Activated CD4-positive, alpha-beta T cell treated with anti-CD3 and anti-CD28 coated beads for 4 hours (primary cell): ENCODE results near the gene STK32B.

Experiments used
- DNase-seq, 2 donors: peaks; one replicate each; pipeline ENCODE4 v3.0.0-alpha.2; 2020

Gene STK32B

GRCh38 chr4:5078009-5078408, 26.7 kb downstream of the STK32B start:
- DNase-seq, result no peak

- no peak for DNase-seq
These were observed 28.3 kb downstream of the STK32B start for GRCh38 chr4:5079581-5079980.

GRCh38 chr4:5081441-5081999, 30.2 kb downstream of the STK32B start:
- no peak for DNase-seq

GRCh38 chr4:5082376-5082775, 31.1 kb downstream of the STK32B start:
- no peak for DNase-seq

GRCh38 chr4:5084911-5085475, 33.7 kb downstream of the STK32B start:
- DNase-seq, result no peak

- DNase-seq, result no peak
These were observed 35.3 kb downstream of the STK32B start for GRCh38 chr4:5086535-5086934.

- DNase-seq, result no peak
These were observed 45.0 kb downstream of the STK32B start for GRCh38 chr4:5096261-5096660.

GRCh38 chr4:5098176-5098575, 46.9 kb downstream of the STK32B start:
- DNase-seq, result no peak

- DNase-seq, result no peak
These were observed 49.1 kb downstream of the STK32B start for GRCh38 chr4:5100336-5100735.

GRCh38 chr4:5100986-5101385, 49.7 kb downstream of the STK32B start:
- DNase-seq, result no peak

- no peak for DNase-seq
These were observed 50.3 kb downstream of the STK32B start for GRCh38 chr4:5101571-5101970.

GRCh38 chr4:5110901-5111300, 59.6 kb downstream of the STK32B start:
- no peak for DNase-seq

- no peak for DNase-seq
These were observed 61.2 kb downstream of the STK32B start for GRCh38 chr4:5112333-5113095.

- no peak for DNase-seq
These were observed 63.7 kb downstream of the STK32B start for GRCh38 chr4:5114950-5115349.

GRCh38 chr4:5118091-5118786, 67.0 kb downstream of the STK32B start:
- DNase-seq, result no peak

- DNase-seq, result no peak
These were observed 67.9 kb downstream of the STK32B start for GRCh38 chr4:5118994-5119835.

- DNase-seq, result no peak
These were observed 68.8 kb downstream of the STK32B start for GRCh38 chr4:5120067-5120466.

GRCh38 chr4:5120468-5120867, 69.2 kb downstream of the STK32B start:
- DNase-seq, result no peak

- no peak for DNase-seq
These were observed 70.8 kb downstream of the STK32B start for GRCh38 chr4:5122114-5122513.

GRCh38 chr4:5124876-5125275, 73.6 kb downstream of the STK32B start:
- no peak for DNase-seq

- DNase-seq, result no peak
These were observed 74.0 kb downstream of the STK32B start for GRCh38 chr4:5125321-5125720.

GRCh38 chr4:5126231-5126630, 75.0 kb downstream of the STK32B start:
- DNase-seq, result no peak

GRCh38 chr4:5126857-5127256, 75.6 kb downstream of the STK32B start:
- DNase-seq, result no peak
